ENCODE measurements around the gene SLC22A16. TPM values are rescaled to one million over a fixed set of nuclear protein-coding genes. Genes with fewer than 3 reads are reported as not detected.

The SLC22A16 gene
- total RNA-seq, 1 experiment from 2014 or later: not detected

- H3K27ac Mint-ChIP-seq (ENCODE audit: low read depth, unreplicated experiment): no peak overlapping the region
- POLR2A ChIA-PET: no interaction called here
- no peak overlapping the region for H3K4me3 Mint-ChIP-seq (ENCODE audit: unreplicated experiment)
- H3K9me3 Mint-ChIP-seq (ENCODE audit: unreplicated experiment): no peaks in the 10 kb centered on the region
- DNase-seq (ENCODE audit: unreplicated experiment): no peak
- CTCF ChIA-PET: interaction anchor here (0.7 to 7.4 kb wide), 5 partner anchors 334 to 1198 kb away, joined by 3 to 93 read pairs (median 4); no protein-coding TSS in a partner anchor
- no peaks in the 10 kb centered on the region for H3K27me3 Mint-ChIP-seq (ENCODE audit: insufficient read depth, unreplicated experiment)
- BruUV-seq (replicated peaks): no TSS peak
- TF ChIP-seq CTCF (IDR thresholded peaks at IDR 0.05; ENCODE audit: unreplicated experiment): no peak
- intact Hi-C loops (cut with micrococcal nuclease): no loop called here
- H3K36me3 Mint-ChIP-seq (ENCODE audit: insufficient read depth, unreplicated experiment): no peaks in the 10 kb centered on the region
- H3K4me1 Mint-ChIP-seq (ENCODE audit: insufficient read depth, unreplicated experiment): no peaks in the 10 kb centered on the region
Observed at GRCh38 chr6:110387986-110388385, 88.4 kb downstream of the SLC22A16 start.

GRCh38 chr6:110385458-110385863 lies 91.0 kb downstream of the SLC22A16 start:
- Mint-ChIP-seq H3K9me3 (ENCODE audit: unreplicated experiment) (no peaks in the 10 kb centered on the region), H3K27me3 (ENCODE audit: insufficient read depth, unreplicated experiment) (peaks cover 20% of the 10 kb centered on the region), H3K4me3 (ENCODE audit: unreplicated experiment) (no peak overlapping the region), H3K27ac (ENCODE audit: low read depth, unreplicated experiment) (no peak overlapping the region), H3K36me3 (ENCODE audit: insufficient read depth, unreplicated experiment) (no peaks in the 10 kb centered on the region), H3K4me1 (ENCODE audit: insufficient read depth, unreplicated experiment) (no peaks in the 10 kb centered on the region)
- DNase-seq (ENCODE audit: unreplicated experiment): no peak
- ChIA-PET CTCF (interaction anchor here (0.9 to 1.4 kb wide), 2 partner anchors 346 to 680 kb away, joined by 3 to 4 read pairs; no protein-coding TSS in a partner anchor), POLR2A (interaction anchor here (0.7 to 1.7 kb wide), 2 partner anchors 20 to 206 kb away, joined by 3 to 7 read pairs; partner anchors contain the start of genes CDC40 and WASF1)
- intact Hi-C loops (cut with micrococcal nuclease): no loop called here
- no TSS peak for BruUV-seq (replicated peaks)
- no peak for TF ChIP-seq CTCF (IDR thresholded peaks at IDR 0.05; ENCODE audit: unreplicated experiment)

- Mint-ChIP-seq H3K4me3 (ENCODE audit: unreplicated experiment) (no peak overlapping the region), H3K4me1 (ENCODE audit: insufficient read depth, unreplicated experiment) (no peaks in the 10 kb centered on the region), H3K27me3 (ENCODE audit: insufficient read depth, unreplicated experiment) (peaks cover 32% of the 10 kb centered on the region), H3K9me3 (ENCODE audit: unreplicated experiment) (peaks cover 7% of the 10 kb centered on the region), H3K27ac (ENCODE audit: low read depth, unreplicated experiment) (no peak overlapping the region), H3K36me3 (ENCODE audit: insufficient read depth, unreplicated experiment) (no peaks in the 10 kb centered on the region)
- no TSS peak for BruUV-seq (replicated peaks)
- POLR2A ChIA-PET: no interaction called here
- intact Hi-C loops (cut with micrococcal nuclease): no loop called here
- TF ChIP-seq CTCF (IDR thresholded peaks at IDR 0.05; ENCODE audit: unreplicated experiment): no peak
- CTCF ChIA-PET: no interaction called here
- DNase-seq (ENCODE audit: unreplicated experiment): no peak
Observed at GRCh38 chr6:110378552-110378951, 97.9 kb downstream of the SLC22A16 start.

Other genes with a start within 250 kb of the SLC22A16 start
- not detected in 2 replicates for gene METTL24, start 118.3 kb downstream of the SLC22A16 start, total RNA-seq (2022)
- not detected in 2 replicates for gene DDO, start 61.0 kb downstream of the SLC22A16 start, total RNA-seq (2022)

All from MCF 10A (cell line).